Upper lobe of left lung (tissue), 6 donors: ENCODE data around the gene RPL3. TPM values are rescaled to one million over a fixed set of nuclear protein-coding genes. Genes with fewer than 3 reads are reported as not detected.
"Not testable (repeated sequence)": the region's sequence is repeated elsewhere in the genome, so short reads cannot be mapped to it uniquely, and the experiment has no call there.

Experiments
- ATAC-seq, 2 donors: fragments of 200-7000 bp; cut with Tn5 transposase; one replicate each; pipeline ENCODE4 v1.9.1; 2022; ENCODE audit warnings: mild to moderate bottlenecking in 2 of 2, moderate library complexity in 2 of 2; ENCODE audit not compliant: low FRiP score in 2 of 2
- DNase-seq, 2 donors: peaks; one replicate each; pipeline ENCODE4 v3.0.0-alpha.2; 2019 to 2020
- H3K27ac ChIP-seq, 4 donors: fragments of 200-600 bp; sonication (generic); one replicate each; pipeline ENCODE4 v1.5.1; 2016 to 2019
- H3K27me3 ChIP-seq, 4 donors: fragments of 200-600 bp; sonication (generic); one replicate each; pipeline ENCODE4 v1.5.1; 2017 to 2019
- H3K36me3 ChIP-seq, 4 donors: fragments of 200-600 bp; sonication (generic); one replicate each; pipeline ENCODE4 v1.5.1; 2016 to 2019
- H3K4me1 ChIP-seq, 4 donors: fragments of 200-600 bp; sonication (generic); one replicate each; pipeline ENCODE4 v1.5.1; 2018 to 2019
- H3K4me3 ChIP-seq, 4 donors: fragments of 200-600 bp; sonication (generic); one replicate each; pipeline ENCODE4 v1.5.1; 2017 to 2019; ENCODE audit warnings: mild to moderate bottlenecking in 2 of 4, moderate library complexity in 1 of 4
- H3K9me3 ChIP-seq, 4 donors: fragments of 200-600 bp; sonication (generic); one replicate each; pipeline ENCODE4 v1.5.1; 2018 to 2019
- CTCF ChIP-seq, 6 experiments: fragments of 450-650 bp in 4 of 6; fragments of 200-600 bp in 2 of 6; sonication (generic) in 2 of 6; IDR thresholded peaks; one replicate each; pipeline ENCODE4 v1.5.1; 2016 to 2019; ENCODE audit warnings: antibody characterized with exemption in 6 of 6
- EP300 ChIP-seq, 4 donors: sonication (generic); formaldehyde crosslinking; IDR thresholded peaks; one replicate each; pipeline ENCODE4 v1.5.1; 2017; ENCODE audit warnings: antibody characterized with exemption in 4 of 4, control low read depth in 2 of 4
- POLR2A ChIP-seq, 4 donors: fragments of 450-650 bp; IDR thresholded peaks; one replicate each; pipeline ENCODE4 v1.5.1; 2016 to 2017; ENCODE audit warnings: antibody characterized with exemption in 4 of 4, mild to moderate bottlenecking in 2 of 4
- POLR2AphosphoS5 ChIP-seq, 2 donors: sonication (generic); formaldehyde crosslinking; IDR thresholded peaks; one replicate each; pipeline ENCODE4 v1.5.1; 2017; ENCODE audit warnings: antibody characterized with exemption in 2 of 2
- WGBS, 2 donors: methylation state at CpG; one replicate each; pipeline ENCODE4 v1.1.5; 2017 to 2018; 5-methylcytosine and 5-hydroxymethylcytosine counted together
- total RNA-seq, 6 donors: library from RNA; depleted of rRNA in 4 of 6; stranded (reverse); fragments of >200 nt in 4 of 6; gene quantifications; one replicate each; pipeline versions ENCODE4 v1.1.0 to v1.2.1, GENCODE V29; 2016 to 2021
- donor health status: DM: no; HTN: no; CAD: no; lungs with moderate emphysema.
- donor health status: DM: no; HTN: yes; CAD: no; lungs with severe emphysema.

The RPL3 gene
- total RNA-seq, 6 donors from 2014 or later, result 1,194 to 1,833 (median 1,624) TPM

GRCh38 chr22:39356464-39356863 lies 37.0 kb upstream of the RPL3 start:
- Histone ChIP-seq H3K27me3 (no peaks in the 10 kb centered on the region), H3K36me3 (peaks cover 0 to 3% (median 0%) of the 10 kb centered on the region in 4 donors), H3K4me3 (no peak overlapping the region), H3K9me3 (no peaks in the 10 kb centered on the region), H3K4me1 (no peaks in the 10 kb centered on the region), H3K27ac (no peak overlapping the region)
- no peak for DNase-seq
- ATAC-seq, result no peak
- WGBS, 2 donors, result 86 to 90% methylated on average over 5 of the region's 5 CpGs
- TF ChIP-seq POLR2AphosphoS5 (IDR thresholded peaks at IDR 0.05), result no peak
- TF ChIP-seq CTCF (IDR thresholded peaks at IDR 0.05), result no peak
- TF ChIP-seq EP300 (IDR thresholded peaks at IDR 0.05), result no peak
- TF ChIP-seq POLR2A (IDR thresholded peaks at IDR 0.05), result no peak

GRCh38 chr22:39355805-39356204 lies 36.4 kb upstream of the RPL3 start:
- not testable (repeated sequence) for H3K36me3 ChIP-seq, H3K4me1 ChIP-seq, H3K27ac ChIP-seq, H3K4me3 ChIP-seq, H3K27me3 ChIP-seq, DNase-seq, ATAC-seq, H3K9me3 ChIP-seq
- 94 to 97% methylated on average over 12 of the region's 14 CpGs for WGBS, 2 donors

GRCh38 chr22:39355080-39355479 lies 35.7 kb upstream of the RPL3 start:
- Histone ChIP-seq H3K4me1 (peaks cover 5 to 10% (median 7%) of the 10 kb centered on the region in 4 donors), H3K4me3 (no peak overlapping the region), H3K27ac (no peak overlapping the region), H3K36me3 (peaks cover 0 to 3% (median 0%) of the 10 kb centered on the region in 4 donors), H3K27me3 (no peaks in the 10 kb centered on the region), H3K9me3 (no peaks in the 10 kb centered on the region)
- TF ChIP-seq EP300 (IDR thresholded peaks at IDR 0.05) (no peak), POLR2AphosphoS5 (IDR thresholded peaks at IDR 0.05) (no peak), POLR2A (IDR thresholded peaks at IDR 0.05) (no peak), CTCF (IDR thresholded peaks at IDR 0.05) (no peak)
- DNase-seq (no peak), ATAC-seq (no peak)
- WGBS, 2 donors, result 85% methylated on average over 11 to 12 of the region's 12 CpGs

GRCh38 chr22:39353346-39353745 lies 33.9 kb upstream of the RPL3 start:
- DNase-seq (peak; percentile 37 to 66), ATAC-seq (no peak)
- H3K36me3 ChIP-seq, result no peaks in the 10 kb centered on the region
- no peaks in the 10 kb centered on the region for H3K27me3 ChIP-seq
- TF ChIP-seq CTCF (IDR thresholded peaks at IDR 0.05) (no peak), POLR2AphosphoS5 (IDR thresholded peaks at IDR 0.05) (no peak), POLR2A (IDR thresholded peaks at IDR 0.05) (no peak), EP300 (IDR thresholded peaks at IDR 0.05) (no peak)
- no peak overlapping the region for H3K27ac ChIP-seq
- H3K4me3 ChIP-seq, result no peak overlapping the region
- peaks cover 12 to 18% (median 14%) of the 10 kb centered on the region in 4 donors for H3K4me1 ChIP-seq
- no peaks in the 10 kb centered on the region for H3K9me3 ChIP-seq
- WGBS, 2 donors, result 87 to 93% methylated on average over 9 of the region's 9 CpGs

- 80 to 84% methylated on average over 7 of the region's 7 CpGs for WGBS, 2 donors
- Histone ChIP-seq H3K9me3 (no peaks in the 10 kb centered on the region), H3K27ac (no peak overlapping the region), H3K4me3 (no peak overlapping the region), H3K4me1 (peaks cover 12 to 18% (median 14%) of the 10 kb centered on the region in 4 donors), H3K36me3 (no peaks in the 10 kb centered on the region), H3K27me3 (no peaks in the 10 kb centered on the region)
- DNase-seq, result no peak
- no peak for TF ChIP-seq POLR2AphosphoS5 (IDR thresholded peaks at IDR 0.05)
- no peak for TF ChIP-seq CTCF (IDR thresholded peaks at IDR 0.05)
- TF ChIP-seq EP300 (IDR thresholded peaks at IDR 0.05), result no peak
- TF ChIP-seq POLR2A (IDR thresholded peaks at IDR 0.05), result no peak
- ATAC-seq, result no peak
These were observed 33.0 kb upstream of the RPL3 start for GRCh38 chr22:39352306-39352891.
